ENCODE measurements around the gene EGF.

DNA sequence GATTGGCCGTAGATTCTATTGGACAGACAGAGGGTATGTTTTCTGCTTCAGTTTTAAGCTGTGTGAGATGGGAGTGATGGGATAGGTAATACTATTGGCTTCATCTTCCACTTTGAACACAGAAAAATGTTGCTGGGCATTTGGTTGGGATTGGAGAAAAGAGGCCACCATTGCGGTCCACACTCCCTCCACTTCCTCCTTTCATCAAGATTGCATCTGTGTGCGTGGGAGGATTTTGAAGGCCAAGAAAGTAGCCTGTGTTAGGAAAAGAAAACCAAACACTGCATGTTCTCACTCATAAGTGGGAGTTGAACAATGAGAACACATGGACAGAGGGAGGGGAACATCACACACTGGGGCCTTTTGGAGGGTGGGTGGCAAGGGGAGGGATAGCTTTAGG is 56.4 kb downstream of the EGF start:
- TF ChIP-seq YY1 (IDR thresholded peaks at IDR 0.05; ENCODE audit: insufficient read depth, insufficient read length) (no peak), ZNF274 (IDR thresholded peaks at IDR 0.05; ENCODE audit: low read depth, low read length) (no peak)
